SKM-1 (cell line): ENCODE data around the gene CCL23.

Experiments used
- DNase-seq: peaks from one replicate; lab custom pipeline; 2025; ENCODE audit not compliant: unreplicated experiment; lab: John Stamatoyannopoulos, UW

Gene CCL23

DNA sequence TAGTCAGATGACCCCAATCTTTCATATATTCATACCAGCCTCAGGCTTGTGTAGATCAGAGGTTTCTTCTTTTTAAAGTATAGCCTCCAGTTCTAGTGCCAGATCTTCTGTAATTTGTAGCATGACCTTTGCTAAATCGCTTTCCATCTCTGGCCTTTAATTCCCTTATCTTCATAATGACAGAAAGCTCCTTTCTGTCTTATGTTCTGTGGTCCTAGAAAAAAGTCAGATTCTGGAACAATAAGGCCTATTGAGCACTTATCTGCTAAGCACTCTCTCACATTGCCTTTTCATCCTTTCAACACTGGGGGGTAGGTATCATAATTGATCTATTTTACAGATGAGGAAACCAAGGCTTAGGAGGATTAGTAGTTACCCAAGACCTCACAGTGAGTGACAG lies 45.7 kb downstream of the CCL23 start:
- DNase-seq = no peak

GRCh38 chr17:35969558-35970380 lies 48.0 kb downstream of the CCL23 start:
- peak; percentile 18 for DNase-seq

DNA sequence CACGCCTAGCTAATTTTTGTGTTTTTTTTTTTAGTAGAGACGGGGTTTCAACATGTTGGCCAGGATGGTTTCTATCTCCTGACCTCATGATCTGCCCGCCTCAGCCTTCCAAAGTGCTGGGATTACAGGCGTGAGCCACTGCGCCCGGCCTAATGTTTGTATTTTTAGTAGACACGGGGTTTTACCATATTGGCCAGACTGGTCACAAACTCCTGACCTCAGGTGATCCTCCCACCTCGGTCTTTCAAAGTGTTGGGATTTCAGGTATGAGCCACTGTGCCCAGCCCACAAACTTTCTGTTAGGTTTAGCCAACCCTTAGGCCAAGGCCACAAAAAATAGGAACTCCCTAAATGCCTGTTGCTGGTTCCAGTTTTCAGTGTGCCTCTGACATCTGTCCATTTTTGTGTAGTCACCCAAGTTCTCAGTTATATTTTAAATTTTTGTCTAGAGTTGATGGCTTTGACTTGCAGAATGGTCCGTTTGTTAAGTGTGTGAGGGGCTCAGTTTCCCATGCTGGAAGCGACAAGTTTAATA lies 49.2 kb downstream of the CCL23 start:
- DNase-seq = no peak

DNA sequence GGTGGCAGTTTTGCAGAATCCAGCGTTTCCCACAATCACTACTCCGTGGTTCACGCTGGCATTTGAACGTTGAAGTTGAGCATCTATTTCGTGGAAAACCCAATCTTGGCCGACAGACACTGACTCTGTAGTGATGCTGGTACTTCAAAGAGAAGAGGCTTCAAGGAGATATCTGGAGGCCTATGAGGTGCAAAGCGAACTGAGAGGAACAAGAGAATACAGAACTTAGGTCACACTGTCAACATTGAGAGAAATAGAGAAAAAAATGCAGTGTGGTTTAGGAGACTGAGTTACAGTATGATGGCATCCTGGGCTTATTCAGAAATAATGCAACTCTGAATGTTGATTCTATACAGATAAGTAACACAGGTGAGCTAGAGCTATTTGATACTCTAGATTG lies 52.5 kb downstream of the CCL23 start:
- no peak for DNase-seq

- DNase-seq = no peak
These were observed 54.1 kb downstream of the CCL23 start for GRCh38 chr17:35963663-35964062.
